ENCODE data around the gene CD83. TPM values are rescaled to one million over a fixed set of nuclear protein-coding genes. Genes with fewer than 3 reads are reported as not detected.

The CD83 gene
- total RNA-seq, 1 experiment from 2014 or later = 7.0 TPM

DNA sequence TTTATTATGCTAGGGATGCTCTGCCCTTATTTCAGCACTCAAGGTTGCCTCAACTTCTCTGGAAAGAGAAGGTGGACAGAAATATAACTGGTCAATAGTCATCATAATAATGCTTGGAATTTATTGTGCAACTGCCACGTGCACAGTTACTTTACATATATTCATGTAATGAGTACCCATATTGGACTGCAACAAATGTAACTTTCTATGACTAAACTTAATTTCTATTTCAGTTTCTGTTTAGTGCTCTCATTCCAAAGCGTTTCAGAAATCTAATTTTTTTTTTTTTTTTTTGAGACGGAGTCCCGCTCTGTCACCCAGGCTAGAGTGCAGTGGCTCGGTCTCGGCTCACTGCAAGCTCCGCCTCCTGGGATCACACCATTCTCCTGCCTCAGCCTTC, 28.3 kb upstream of the CD83 start:
- no peak overlapping the region for H2BK120ac ChIP-seq (ENCODE audit: low read depth, low read length, poor library complexity, severe bottlenecking)
- no peaks in the 10 kb centered on the region for H3K9me3 ChIP-seq (ENCODE audit: control insufficient read depth, low read depth, low read length)
- H2AK5ac ChIP-seq (ENCODE audit: insufficient read length, low read length) = no peak overlapping the region
- Mint-ChIP-seq H3K36me3 (ENCODE audit: insufficient read depth in 1 of 3, low read depth in 3 of 3) (0 out of 7 replicates have a peak, but pooled peaks cover 0 to 5% (median 4%) of the 10 kb centered on the region in 3 experiments), H3K4me1 (peaks cover 12 to 16% of the 10 kb centered on the region in 2 experiments), H3K27ac (no peak overlapping the region), H3K4me3 (no peak overlapping the region), H3K27me3 (ENCODE audit: low read depth) (no peaks in the 10 kb centered on the region; the same call in 1 of the 2 replicates), H3K9me3 (peaks cover 6 to 10% of the 10 kb centered on the region in 2 experiments)
- no peaks in the 10 kb centered on the region for H3K79me2 ChIP-seq (ENCODE audit: insufficient read depth, low read length)
- no peak for TF ChIP-seq CTCF (conservative IDR thresholded peaks at IDR 0.05)
- no peak overlapping the region for H3K4me2 ChIP-seq (ENCODE audit: insufficient read depth, insufficient read length, low read length)
- no peaks in the 10 kb centered on the region for H3K23me2 ChIP-seq (ENCODE audit: insufficient read length, low read depth, low read length, poor library complexity, severe bottlenecking)
- WGBS (ENCODE audit: extremely low coverage, insufficient read length, low lambda C conversion rate) = no CpG with 5 or more reads among the region's 7 CpGs
- H2BK12ac ChIP-seq (ENCODE audit: insufficient read length, low read depth, low read length) = no peak overlapping the region
- H4K20me1 ChIP-seq (ENCODE audit: control insufficient read depth, insufficient read depth, insufficient read length) = no peaks in the 10 kb centered on the region
- H3K4ac ChIP-seq (ENCODE audit: low read depth, low read length) = no peak overlapping the region
- no peak overlapping the region for H3K14ac ChIP-seq (ENCODE audit: insufficient read depth, low read length)
- H3K56ac ChIP-seq (ENCODE audit: insufficient read length, low read depth, low read length) = no peak overlapping the region
- H2AFZ ChIP-seq (ENCODE audit: low read length) = no peak overlapping the region
- H4K8ac ChIP-seq (replicated peaks; ENCODE audit: insufficient read length, low read depth, low read length) = no peak overlapping the region
- no peak overlapping the region for H3T11ph ChIP-seq (ENCODE audit: low read length)
- no peak overlapping the region for H3K23ac ChIP-seq (ENCODE audit: insufficient read length, low read depth, low read length)
- no peak overlapping the region for H3K9ac ChIP-seq (ENCODE audit: extremely low read depth, insufficient read length, low read length)
- no peak overlapping the region for H4K91ac ChIP-seq (ENCODE audit: insufficient read length, low read depth, low read length)
- no peaks in the 10 kb centered on the region for H3K79me1 ChIP-seq (ENCODE audit: insufficient read depth, low read depth, low read length, poor library complexity, severe bottlenecking)
- peaks cover 3% of the 10 kb centered on the region; the same call in 1 of the 2 replicates for H3K4me1 ChIP-seq (ENCODE audit: insufficient read depth, low read length)
- no peak overlapping the region for H2BK5ac ChIP-seq (ENCODE audit: insufficient read length, low read length)
- no peak overlapping the region for H3K18ac ChIP-seq (ENCODE audit: insufficient read length, low read depth, low read length)
- no peak overlapping the region for H2BK15ac ChIP-seq (ENCODE audit: low read depth, low read length)
- H3K27ac ChIP-seq (ENCODE audit: insufficient read length, low read depth, low read length) = no peak overlapping the region
- DNase-seq = no peak
- no peak overlapping the region for H4K5ac ChIP-seq (ENCODE audit: insufficient read length, low read depth, low read length)
- H3K27me3 ChIP-seq (ENCODE audit: insufficient read depth, low read length) = no peaks in the 10 kb centered on the region
- no peak overlapping the region for H2BK20ac ChIP-seq (ENCODE audit: low read depth, low read length, poor library complexity, severe bottlenecking)
